GM19328 (cell line): Measurements from ENCODE around the gene TRAF2.

Experiments used
- ATAC-seq: cut with Tn5 transposase; IDR thresholded peaks from one replicate; pipeline ENCODE4 v1.9.1; 2021; ENCODE audit warnings: mild to moderate bottlenecking, moderate library complexity; ENCODE audit not compliant: unreplicated experiment

Gene TRAF2

GRCh38 chr9:136946228-136947027, 60.1 kb downstream of the TRAF2 start:
- no peak for ATAC-seq

GRCh38 chr9:136947028-136947891, 60.9 kb downstream of the TRAF2 start:
- no peak for ATAC-seq

- ATAC-seq, result no peak
Measured at GRCh38 chr9:136947955-136948510, 61.7 kb downstream of the TRAF2 start.

DNA sequence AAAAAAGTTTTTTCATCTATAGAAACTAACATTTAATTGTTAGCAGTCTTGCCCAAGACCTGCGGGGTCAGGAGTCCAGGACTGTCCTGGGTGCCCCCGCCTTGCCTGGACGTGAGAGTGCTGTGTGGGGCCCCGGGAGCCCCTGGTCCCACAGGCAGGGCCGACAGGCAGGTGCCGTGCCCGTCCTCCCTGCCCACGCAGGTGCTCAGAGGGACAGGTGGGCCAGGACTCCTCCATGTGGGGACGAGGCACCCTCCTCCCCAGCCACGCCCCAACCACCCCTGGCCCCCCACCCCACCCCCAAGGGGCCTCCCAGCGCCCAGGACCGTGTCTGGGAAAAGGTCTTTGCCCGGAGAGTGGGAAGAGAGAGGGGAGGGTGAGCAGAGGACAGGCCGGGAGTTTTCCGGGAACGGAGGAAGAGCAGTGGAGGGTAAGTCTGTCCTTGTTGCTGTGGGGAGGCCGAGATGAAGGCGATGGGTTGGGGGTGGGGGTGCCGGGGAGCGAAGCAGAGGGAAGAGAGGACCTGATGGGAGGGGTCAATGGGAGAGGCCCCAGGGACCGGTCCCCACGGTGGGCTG, 63.0 kb downstream of the TRAF2 start:
- ATAC-seq, result no peak

DNA sequence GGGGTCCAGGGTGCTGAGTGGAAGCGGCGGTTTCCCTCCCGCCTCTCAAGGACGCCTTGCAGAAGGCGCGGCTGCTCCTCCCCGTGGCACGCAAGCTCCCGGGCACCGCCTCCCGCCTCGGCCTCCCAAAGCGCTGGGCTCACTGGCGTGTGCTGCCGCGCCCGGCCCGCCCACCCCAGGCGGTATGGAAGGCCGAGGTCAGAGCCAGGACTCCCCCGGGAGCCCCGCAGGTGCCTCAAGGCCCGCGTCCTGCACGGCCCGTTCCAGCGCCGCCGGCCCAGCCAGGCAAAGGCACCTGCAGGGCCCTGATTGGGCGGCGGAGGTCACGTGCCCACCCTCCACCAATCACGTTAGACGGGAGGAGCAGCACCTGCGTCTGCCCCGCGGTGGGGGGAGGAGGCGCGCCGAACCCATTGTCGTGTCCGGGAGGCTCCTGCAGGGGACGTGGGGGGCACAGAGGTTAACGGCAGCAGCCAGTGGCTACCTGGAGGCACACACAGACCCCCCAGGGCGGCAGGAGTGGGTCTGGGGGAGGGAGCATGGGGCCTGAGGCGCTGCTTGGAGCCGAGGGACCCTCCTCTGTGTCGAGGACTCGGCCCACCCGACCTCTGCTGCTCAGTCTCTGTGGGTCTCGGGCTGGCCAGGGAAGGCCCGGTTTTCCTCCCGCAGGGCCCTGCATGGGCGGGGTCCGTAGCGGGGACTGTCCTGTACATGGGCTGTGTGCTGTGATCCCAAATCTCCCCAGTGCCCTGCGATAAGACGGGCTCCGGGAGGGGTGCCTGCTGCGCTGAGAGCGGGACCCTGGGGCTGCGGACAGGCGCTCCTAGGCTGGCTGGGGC, 63.7 kb downstream of the TRAF2 start:
- peak; percentile 67 for ATAC-seq

DNA sequence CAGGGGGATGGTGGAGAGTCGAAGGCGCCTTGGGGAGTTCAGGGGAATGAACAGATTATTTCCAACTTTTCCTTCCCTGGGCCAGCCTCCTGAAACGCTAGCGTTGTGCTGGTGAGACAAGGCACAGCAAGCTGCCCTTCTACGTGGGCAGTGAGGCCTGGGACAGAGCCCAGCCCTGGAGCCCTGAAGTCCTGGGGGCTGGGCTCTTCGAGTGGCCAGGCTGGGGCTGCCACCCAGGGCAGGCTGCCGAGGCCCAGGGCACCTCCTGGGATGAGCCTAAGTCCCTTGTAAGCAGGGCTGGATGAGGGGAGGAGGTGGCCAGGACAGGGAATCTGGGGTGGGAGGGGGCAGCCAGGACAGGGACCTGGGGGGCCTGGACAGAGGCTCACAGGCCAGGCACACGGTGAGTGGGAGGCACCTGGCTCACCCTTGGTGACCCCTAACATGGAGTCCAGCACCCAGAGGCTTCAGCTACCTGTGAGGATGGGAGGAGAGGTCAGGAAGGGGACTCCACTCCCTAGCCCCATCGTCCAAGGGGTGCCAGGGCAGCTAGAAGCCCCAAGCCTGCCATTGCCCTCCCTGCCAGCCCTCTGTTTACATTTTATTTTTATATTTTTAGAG, 64.5 kb downstream of the TRAF2 start:
- no peak for ATAC-seq

DNA sequence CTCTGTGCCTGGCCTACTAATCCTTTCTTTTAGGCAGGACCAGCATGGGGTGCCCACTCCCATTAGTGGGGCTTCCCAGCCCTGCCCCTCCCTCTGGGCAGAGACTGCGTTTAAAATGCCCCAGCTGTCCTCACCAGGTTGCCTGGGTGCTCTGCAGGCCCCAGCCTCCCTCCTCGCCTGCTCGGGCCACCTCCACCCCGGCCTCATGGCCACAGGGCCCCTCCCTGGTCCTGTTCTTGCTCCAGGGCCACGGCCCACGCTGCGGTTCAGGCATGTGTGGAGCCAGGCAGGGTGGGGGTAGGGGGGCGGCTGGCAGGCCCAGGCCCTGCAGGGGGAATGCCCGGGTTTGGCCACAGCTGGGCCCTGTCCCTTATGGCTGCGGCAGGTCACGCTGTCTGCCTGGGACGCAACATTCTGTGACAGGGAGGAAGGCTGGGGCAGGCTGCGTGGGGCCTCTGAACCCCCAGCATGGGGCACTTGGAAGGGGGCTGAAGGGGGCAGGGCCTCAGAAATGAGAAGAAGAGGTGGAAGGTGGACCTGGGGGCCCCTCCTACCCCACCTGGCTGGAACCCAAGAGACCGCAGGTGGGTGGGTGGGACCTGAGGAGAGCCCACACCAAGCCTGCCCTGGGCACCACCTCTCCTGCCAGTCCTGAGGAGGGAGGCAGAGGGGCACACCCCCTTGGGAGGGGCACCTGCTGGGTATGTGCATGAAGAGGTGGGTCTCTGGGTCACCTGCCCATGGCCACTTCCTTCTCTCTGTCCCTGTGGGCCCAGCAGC, 65.4 kb downstream of the TRAF2 start, which contains the start of gene LCN12:
TSS of gene LCN12 (plus strand) at position 733 of the 780 bp plus-strand sequence. CDS start 55 bp downstream, outside the sequence.
- no peak for ATAC-seq

GRCh38 chr9:136952321-136952850, 66.1 kb downstream of the TRAF2 start:
- ATAC-seq, result no peak

DNA sequence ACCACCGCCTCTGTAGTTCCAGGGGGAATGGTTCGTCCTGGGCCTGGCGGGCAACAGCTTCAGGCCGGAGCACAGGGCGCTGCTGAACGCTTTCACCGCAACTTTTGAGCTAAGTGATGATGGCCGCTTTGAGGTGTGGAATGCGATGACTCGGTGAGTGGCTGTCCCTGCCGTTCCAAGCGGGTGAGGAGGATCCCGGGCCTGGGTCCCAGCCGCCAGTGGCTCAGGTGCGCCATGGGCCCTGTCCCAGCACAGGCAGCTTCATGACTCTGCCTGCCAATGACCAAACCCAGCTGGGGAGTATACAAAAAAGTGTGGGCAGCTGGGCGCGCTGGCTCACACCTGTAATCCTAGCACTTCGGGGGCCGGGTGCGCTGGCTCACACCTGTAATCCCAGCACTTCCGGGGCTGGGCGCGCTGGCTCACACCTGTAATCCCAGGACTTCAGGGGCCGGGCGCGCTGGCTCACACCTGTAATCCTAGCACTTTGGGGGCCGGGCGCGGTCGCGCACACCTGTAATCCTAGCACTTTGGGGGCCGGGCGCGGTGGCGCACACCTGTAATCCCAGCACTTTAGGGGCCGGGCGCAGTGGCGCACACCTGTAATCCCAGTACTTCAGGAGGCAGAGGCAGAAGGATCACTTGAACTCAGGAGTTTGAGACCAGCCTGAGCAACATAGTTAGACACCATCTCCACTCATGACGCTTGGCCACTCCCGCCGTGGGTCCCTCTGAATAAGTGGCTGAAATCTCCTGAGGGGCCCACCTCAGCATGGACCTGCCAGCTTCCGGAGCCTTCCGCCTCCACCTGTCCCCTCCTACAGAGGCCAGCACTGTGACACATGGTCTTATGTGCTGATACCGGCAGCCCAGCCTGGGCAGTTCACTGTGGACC, 66.8 kb downstream of the TRAF2 start:
- no peak for ATAC-seq

- ATAC-seq, result no peak
Measured at GRCh38 chr9:136953771-136954269, 67.5 kb downstream of the TRAF2 start.

DNA sequence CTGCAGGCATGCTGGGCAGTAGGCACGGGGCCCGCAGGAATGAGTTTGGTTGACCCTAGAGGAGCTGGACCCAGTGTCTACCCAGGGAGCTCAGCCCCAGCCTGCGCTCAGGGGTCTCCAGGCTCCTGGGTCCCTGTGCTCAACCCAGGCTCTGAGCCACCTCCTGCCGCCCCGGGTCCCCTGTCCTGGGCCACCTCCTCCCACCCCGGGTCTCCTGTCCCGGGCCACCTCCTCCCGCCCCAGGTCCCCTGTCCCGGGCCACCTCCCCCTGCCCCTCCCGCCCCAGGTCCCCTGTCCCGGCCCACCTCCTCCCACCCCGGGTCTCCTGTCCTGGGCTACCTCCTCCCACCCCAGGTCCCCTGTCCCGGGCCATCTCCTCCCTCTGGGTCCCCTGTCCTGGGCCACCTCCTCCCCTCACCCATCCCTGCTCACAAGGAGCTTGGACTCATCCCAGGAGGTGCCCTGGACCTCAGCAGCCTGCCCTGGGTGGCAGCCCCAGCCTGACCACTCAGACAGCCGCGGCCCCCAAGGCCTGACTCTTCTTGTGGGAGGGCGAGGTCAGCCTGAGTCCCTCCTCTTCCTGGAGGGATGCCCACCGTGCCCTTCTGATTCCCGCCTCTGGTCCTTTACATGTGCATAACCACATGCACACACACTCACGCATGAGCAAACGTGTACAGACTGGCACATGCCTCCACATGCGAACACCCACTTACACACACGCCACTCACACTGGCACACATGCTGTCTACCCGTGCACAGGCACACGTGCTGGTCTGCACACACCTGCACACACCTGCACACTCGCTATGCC, 68.2 kb downstream of the TRAF2 start:
- no peak for ATAC-seq

- no peak for ATAC-seq
Measured at GRCh38 chr9:136955202-136955942, 69.1 kb downstream of the TRAF2 start.

DNA sequence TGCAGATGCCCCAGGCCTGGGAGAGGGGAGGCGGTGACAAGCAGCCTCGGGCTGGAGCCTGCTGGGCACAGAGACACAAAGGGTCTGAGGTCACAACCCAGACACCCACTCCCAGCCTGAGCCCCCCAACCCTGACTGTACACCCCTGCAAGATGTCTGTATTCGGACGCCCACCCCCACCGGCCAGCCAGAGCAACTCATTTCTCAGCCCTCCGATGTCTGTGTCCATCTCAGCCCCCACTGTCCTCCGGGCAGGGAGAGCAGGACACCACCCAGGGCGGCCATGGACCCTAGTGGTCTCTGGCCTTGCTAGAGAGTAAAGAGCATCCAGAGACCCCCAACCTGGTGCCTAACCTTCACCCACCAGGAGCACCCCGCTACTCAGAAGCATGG, 69.6 kb downstream of the TRAF2 start:
- no peak for ATAC-seq

DNA sequence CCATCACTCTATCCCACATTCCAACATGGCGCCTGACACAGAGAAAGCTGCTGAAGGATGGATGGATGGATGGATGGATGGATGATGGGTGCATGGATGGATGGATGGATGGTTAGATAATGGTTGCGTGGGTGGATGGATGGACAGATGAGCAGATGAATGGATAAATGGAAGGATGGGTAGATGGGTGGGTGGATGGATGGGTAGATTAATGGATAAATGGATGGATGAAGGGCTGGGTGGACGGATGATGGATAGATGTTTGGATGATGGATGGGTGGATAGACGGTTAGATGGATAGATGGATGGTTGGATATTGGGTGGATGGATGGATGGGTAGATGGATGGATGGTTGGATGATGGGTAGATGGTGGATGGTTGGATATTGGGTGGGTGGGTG, 70.3 kb downstream of the TRAF2 start:
- ATAC-seq, result no peak

GRCh38 chr9:136957461-136957860, 71.1 kb downstream of the TRAF2 start:
- ATAC-seq, result no peak

DNA sequence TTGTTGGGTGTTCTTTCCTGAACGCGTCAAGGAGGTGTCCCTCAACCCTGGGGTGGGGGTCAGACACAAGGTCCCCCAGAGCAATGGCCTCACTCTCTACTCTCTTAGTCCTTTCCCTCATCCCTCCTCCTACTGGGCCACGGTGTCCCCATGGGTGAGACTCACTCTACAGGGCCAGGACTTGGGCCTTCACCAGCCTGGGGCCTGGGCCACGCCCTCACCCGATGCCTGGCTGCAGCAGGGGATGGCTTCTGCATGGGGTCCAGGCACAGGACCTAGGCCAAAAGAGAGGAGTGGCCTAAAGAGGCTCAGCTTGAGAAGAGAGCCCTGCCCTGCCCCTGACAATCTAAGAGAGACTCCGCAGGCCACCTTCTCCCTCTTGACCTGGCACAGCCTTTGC, 71.6 kb downstream of the TRAF2 start:
- no peak for ATAC-seq
